Neural crest cell (in vitro differentiated cells): ENCODE data around the gene THBS2. TPM values are rescaled to one million over a fixed set of nuclear protein-coding genes. Genes with fewer than 3 reads are reported as not detected.

Experiments
- DNase-seq: peaks from one replicate; pipeline ENCODE4 v3.0.0; 2021; ENCODE audit warnings: low read depth, mixed read lengths, low spot score
- H3K27ac Mint-ChIP-seq: one replicate; pipeline ENCODE4 v1.8.0; 2021; ENCODE audit warnings: mild to moderate bottlenecking, mixed read lengths; ENCODE audit not compliant: unreplicated experiment
- H3K27me3 Mint-ChIP-seq: 2 replicates; pipeline ENCODE4 v1.8.0; 2021; ENCODE audit warnings: low read depth, mild to moderate bottlenecking, mixed read lengths
- H3K36me3 Mint-ChIP-seq: 2 replicates; pipeline ENCODE4 v1.8.0; 2021; ENCODE audit warnings: low read depth, mild to moderate bottlenecking, mixed read lengths
- H3K4me1 Mint-ChIP-seq: 2 replicates; pipeline ENCODE4 v1.8.0; 2021; ENCODE audit warnings: mixed read lengths
- H3K4me3 Mint-ChIP-seq: one replicate; pipeline ENCODE4 v1.8.0; 2021; ENCODE audit warnings: mild to moderate bottlenecking, mixed read lengths
- H3K9me3 Mint-ChIP-seq: 2 replicates; pipeline ENCODE4 v1.8.0; 2021; ENCODE audit warnings: mixed read lengths
- CTCF ChIP-seq: fragments of 200-600 bp; sonication (generic); conservative IDR thresholded peaks from 2 replicates; pipeline ENCODE4 v1.5.0; 2021; ENCODE audit warnings: antibody characterized with exemption, mild to moderate bottlenecking
- total RNA-seq: library from RNA; stranded (reverse); gene quantifications from 2 replicates; pipeline ENCODE4 v1.2.1, GENCODE V29; 2021

The THBS2 gene
- total RNA-seq, 1 donor from 2014 or later: 1.3 TPM

- Mint-ChIP-seq H3K36me3 (peaks cover 5% of the 10 kb centered on the region), H3K4me1 (peaks cover 24% of the 10 kb centered on the region), H3K9me3 (peaks cover 11% of the 10 kb centered on the region), H3K27me3 (no peaks in the 10 kb centered on the region), H3K27ac (no peak overlapping the region), H3K4me3 (no peak overlapping the region)
- DNase-seq: no peak
- no peak for TF ChIP-seq CTCF
These were observed 39.7 kb downstream of the THBS2 start for GRCh38 chr6:169213814-169214520.

- peaks cover 14% of the 10 kb centered on the region for H3K9me3 Mint-ChIP-seq
- TF ChIP-seq CTCF: peak; percentile 46
- no peaks in the 10 kb centered on the region for H3K27me3 Mint-ChIP-seq
- H3K36me3 Mint-ChIP-seq: peaks cover 5% of the 10 kb centered on the region
- H3K4me1 Mint-ChIP-seq: peaks cover 24% of the 10 kb centered on the region
- H3K4me3 Mint-ChIP-seq: peak overlapping the region; percentile 35
- peak; percentile 85 for DNase-seq
- no peak overlapping the region for H3K27ac Mint-ChIP-seq
These were observed 40.5 kb downstream of the THBS2 start for GRCh38 chr6:169212897-169213813.

GRCh38 chr6:169212436-169212835, 41.2 kb downstream of the THBS2 start:
- H3K27me3 Mint-ChIP-seq: no peaks in the 10 kb centered on the region
- DNase-seq: no peak
- peaks cover 24% of the 10 kb centered on the region for H3K4me1 Mint-ChIP-seq
- peaks cover 3% of the 10 kb centered on the region for H3K36me3 Mint-ChIP-seq
- no peak overlapping the region for H3K4me3 Mint-ChIP-seq
- H3K27ac Mint-ChIP-seq: no peak overlapping the region
- TF ChIP-seq CTCF: no peak
- peaks cover 12% of the 10 kb centered on the region for H3K9me3 Mint-ChIP-seq

- peak overlapping the region; percentile 25 for H3K4me3 Mint-ChIP-seq
- no peak for TF ChIP-seq CTCF
- H3K27ac Mint-ChIP-seq: no peak overlapping the region
- peaks cover 12% of the 10 kb centered on the region for H3K9me3 Mint-ChIP-seq
- H3K27me3 Mint-ChIP-seq: no peaks in the 10 kb centered on the region
- peaks cover 24% of the 10 kb centered on the region for H3K4me1 Mint-ChIP-seq
- peaks cover 4% of the 10 kb centered on the region for H3K36me3 Mint-ChIP-seq
- no peak for DNase-seq
These were observed 41.8 kb downstream of the THBS2 start for GRCh38 chr6:169211881-169212280.

- no peak overlapping the region for H3K4me3 Mint-ChIP-seq
- H3K4me1 Mint-ChIP-seq: peaks cover 24% of the 10 kb centered on the region
- no peak for DNase-seq
- TF ChIP-seq CTCF: no peak
- H3K27ac Mint-ChIP-seq: no peak overlapping the region
- peaks cover 7% of the 10 kb centered on the region for H3K36me3 Mint-ChIP-seq
- no peaks in the 10 kb centered on the region for H3K27me3 Mint-ChIP-seq
- peaks cover 15% of the 10 kb centered on the region for H3K9me3 Mint-ChIP-seq
These were observed 43.0 kb downstream of the THBS2 start for GRCh38 chr6:169210611-169211010.
